ENCODE measurements around the gene HAGHL.

- TF ChIP-seq POLR2A (IDR thresholded peaks at IDR 0.05) (no peak), CTCF (IDR thresholded peaks at IDR 0.05) (peak; percentile 90 to 99 (median 98))
Measured at GRCh38 chr16:740764-741505, 14.0 kb downstream of the HAGHL start, which contains the start of gene CIAO3.
